ENCODE data around the gene WDR93. TPM values are rescaled to one million over a fixed set of nuclear protein-coding genes. Genes with fewer than 3 reads are reported as not detected.

The WDR93 gene
- total RNA-seq, 1 experiment from 2014 or later: not detected

GRCh38 chr15:89743594-89743993, 53.0 kb downstream of the WDR93 start:
- Histone ChIP-seq H3T11ph (ENCODE audit: low read length) (no peak overlapping the region), H3K27me3 (ENCODE audit: insufficient read depth, low read length) (peaks cover 17% of the 10 kb centered on the region), H4K91ac (ENCODE audit: insufficient read length, low read depth, low read length) (no peak overlapping the region), H3K23ac (ENCODE audit: insufficient read length, low read depth, low read length) (no peak overlapping the region), H4K8ac (replicated peaks; ENCODE audit: insufficient read length, low read depth, low read length) (no peak overlapping the region), H3K4me1 (ENCODE audit: insufficient read depth, low read length) (no peaks in the 10 kb centered on the region; the same call in 1 of the 2 replicates), H3K18ac (ENCODE audit: insufficient read length, low read depth, low read length) (no peak overlapping the region), H3K14ac (ENCODE audit: insufficient read depth, low read length) (no peak overlapping the region), H2AK5ac (ENCODE audit: insufficient read length, low read length) (no peak overlapping the region), H3K79me1 (ENCODE audit: insufficient read depth, low read depth, low read length, poor library complexity, severe bottlenecking) (no peaks in the 10 kb centered on the region), H3K4ac (ENCODE audit: low read depth, low read length) (no peak overlapping the region), H2BK120ac (ENCODE audit: low read depth, low read length, poor library complexity, severe bottlenecking) (no peak overlapping the region), H2BK15ac (ENCODE audit: low read depth, low read length) (no peak overlapping the region), H3K9me3 (ENCODE audit: control insufficient read depth, low read depth, low read length) (no peaks in the 10 kb centered on the region), H2BK5ac (ENCODE audit: insufficient read length, low read length) (no peak overlapping the region), H3K4me2 (ENCODE audit: insufficient read depth, insufficient read length, low read length) (no peak overlapping the region), H3K9ac (ENCODE audit: extremely low read depth, insufficient read length, low read length) (no peak overlapping the region), H2BK20ac (ENCODE audit: low read depth, low read length, poor library complexity, severe bottlenecking) (no peak overlapping the region), H2BK12ac (ENCODE audit: insufficient read length, low read depth, low read length) (no peak overlapping the region), H3K23me2 (ENCODE audit: insufficient read length, low read depth, low read length, poor library complexity, severe bottlenecking) (peaks cover 8% of the 10 kb centered on the region), H3K56ac (ENCODE audit: insufficient read length, low read depth, low read length) (no peak overlapping the region), H3K27ac (ENCODE audit: insufficient read length, low read depth, low read length) (no peak overlapping the region), H4K5ac (ENCODE audit: insufficient read length, low read depth, low read length) (no peak overlapping the region), H3K79me2 (ENCODE audit: insufficient read depth, low read length) (no peaks in the 10 kb centered on the region), H2AFZ (ENCODE audit: low read length) (no peak overlapping the region), H4K20me1 (ENCODE audit: control insufficient read depth, insufficient read depth, insufficient read length) (no peaks in the 10 kb centered on the region)
- Mint-ChIP-seq H3K9me3 (no peaks in the 10 kb centered on the region), H3K27me3 (ENCODE audit: low read depth) (peaks cover 23% of the 10 kb centered on the region), H3K4me1 (peaks cover 11 to 13% of the 10 kb centered on the region in 2 experiments), H3K27ac (no peak overlapping the region), H3K4me3 (no peak overlapping the region), H3K36me3 (ENCODE audit: insufficient read depth in 1 of 3, low read depth in 3 of 3) (no peaks in the 10 kb centered on the region)
- no CpG with 5 or more reads among the region's 8 CpGs for WGBS (ENCODE audit: extremely low coverage, insufficient read length, low lambda C conversion rate)
- no peak for DNase-seq
- TF ChIP-seq CTCF (conservative IDR thresholded peaks at IDR 0.05): no peak
